HFF-Myc (cell line): ENCODE data around the gene GGN.

ENCODE experiments used
- DNase-seq: peaks from one replicate; pipeline ENCODE4 v3.0.0-alpha.2; 2011; ENCODE audit warnings: low read depth; ENCODE audit errors: extremely low read depth
- H3K4me3 ChIP-seq: replicated peaks from 2 replicates; pipeline ENCODE4 v1.5.1; 2011; ENCODE audit warnings: low read depth, mild to moderate bottlenecking, control low read depth, low read length
- TF ChIP-seq, protein P1 (sequence below): IDR thresholded peaks from 2 replicates; pipeline ENCODE4 v1.5.1; 2012; ENCODE audit warnings: mild to moderate bottlenecking, low read depth, low read length, control low read depth; ENCODE audit errors: missing control alignments

GGN gene

DNA sequence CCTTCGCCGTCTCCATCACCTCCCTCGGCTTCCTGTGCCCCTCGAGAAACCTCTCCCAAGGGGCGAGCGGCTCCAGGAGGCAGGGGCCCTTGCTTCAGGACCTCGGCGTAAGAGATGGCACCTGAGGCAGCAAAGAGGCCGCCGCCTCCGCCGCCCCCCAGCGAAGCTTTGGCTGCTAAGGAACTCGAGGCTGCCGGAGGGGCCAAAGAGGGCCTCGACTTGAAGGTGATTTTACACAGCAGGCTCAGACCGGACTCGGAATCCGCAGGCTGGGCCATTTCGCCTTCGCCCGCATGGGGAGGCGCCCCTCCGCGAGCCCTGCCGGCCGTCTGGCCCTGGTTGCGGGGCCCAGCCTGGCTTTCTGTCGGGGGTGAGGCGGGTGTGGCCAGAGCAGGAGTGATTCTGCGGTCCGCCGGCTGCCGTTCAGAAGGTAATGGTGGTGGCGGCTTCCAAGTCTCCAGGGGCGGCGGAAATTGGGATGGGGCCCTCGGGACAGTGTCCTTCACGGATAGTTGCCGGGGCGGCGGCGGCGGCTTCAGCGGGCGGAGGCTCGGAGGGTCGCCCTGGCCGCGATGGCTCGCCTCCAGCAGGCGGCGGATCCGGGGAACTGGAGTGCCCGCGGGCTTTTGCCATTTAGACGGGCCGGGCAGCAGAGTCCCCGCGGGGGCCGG is 1.4 kb downstream of the GGN start:
- no peak overlapping the region for H3K4me3 ChIP-seq
- TF ChIP-seq, protein P1, sequence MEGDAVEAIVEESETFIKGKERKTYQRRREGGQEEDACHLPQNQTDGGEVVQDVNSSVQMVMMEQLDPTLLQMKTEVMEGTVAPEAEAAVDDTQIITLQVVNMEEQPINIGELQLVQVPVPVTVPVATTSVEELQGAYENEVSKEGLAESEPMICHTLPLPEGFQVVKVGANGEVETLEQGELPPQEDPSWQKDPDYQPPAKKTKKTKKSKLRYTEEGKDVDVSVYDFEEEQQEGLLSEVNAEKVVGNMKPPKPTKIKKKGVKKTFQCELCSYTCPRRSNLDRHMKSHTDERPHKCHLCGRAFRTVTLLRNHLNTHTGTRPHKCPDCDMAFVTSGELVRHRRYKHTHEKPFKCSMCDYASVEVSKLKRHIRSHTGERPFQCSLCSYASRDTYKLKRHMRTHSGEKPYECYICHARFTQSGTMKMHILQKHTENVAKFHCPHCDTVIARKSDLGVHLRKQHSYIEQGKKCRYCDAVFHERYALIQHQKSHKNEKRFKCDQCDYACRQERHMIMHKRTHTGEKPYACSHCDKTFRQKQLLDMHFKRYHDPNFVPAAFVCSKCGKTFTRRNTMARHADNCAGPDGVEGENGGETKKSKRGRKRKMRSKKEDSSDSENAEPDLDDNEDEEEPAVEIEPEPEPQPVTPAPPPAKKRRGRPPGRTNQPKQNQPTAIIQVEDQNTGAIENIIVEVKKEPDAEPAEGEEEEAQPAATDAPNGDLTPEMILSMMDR, result no peak
- DNase-seq, result no peak

DNA sequence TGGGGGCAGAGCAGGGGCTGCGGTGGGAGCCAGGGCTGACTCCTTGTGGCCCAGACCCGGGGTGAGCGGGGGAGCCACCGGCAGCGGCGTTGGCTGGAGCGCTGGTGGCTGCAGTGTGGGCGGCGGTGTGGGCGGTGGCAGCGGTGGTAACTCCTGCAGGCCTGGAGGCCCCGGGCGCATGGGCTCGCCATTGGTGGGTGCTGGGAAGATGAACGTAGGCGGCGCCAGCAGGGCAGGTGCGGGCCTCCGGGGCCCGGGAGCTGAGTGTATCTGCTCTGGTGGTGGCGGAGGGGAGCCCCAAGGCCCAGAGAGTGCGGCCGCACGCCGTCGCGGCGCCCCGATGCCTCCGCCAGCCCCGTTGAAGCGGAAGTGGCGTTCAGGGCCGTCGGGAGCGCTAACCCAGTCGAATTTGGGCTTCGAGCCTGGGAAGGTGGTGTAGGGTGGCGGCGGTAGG is 2.0 kb downstream of the GGN start:
- TF ChIP-seq, protein P1, result no peak
- no peak for DNase-seq
- H3K4me3 ChIP-seq, result no peak overlapping the region

DNA sequence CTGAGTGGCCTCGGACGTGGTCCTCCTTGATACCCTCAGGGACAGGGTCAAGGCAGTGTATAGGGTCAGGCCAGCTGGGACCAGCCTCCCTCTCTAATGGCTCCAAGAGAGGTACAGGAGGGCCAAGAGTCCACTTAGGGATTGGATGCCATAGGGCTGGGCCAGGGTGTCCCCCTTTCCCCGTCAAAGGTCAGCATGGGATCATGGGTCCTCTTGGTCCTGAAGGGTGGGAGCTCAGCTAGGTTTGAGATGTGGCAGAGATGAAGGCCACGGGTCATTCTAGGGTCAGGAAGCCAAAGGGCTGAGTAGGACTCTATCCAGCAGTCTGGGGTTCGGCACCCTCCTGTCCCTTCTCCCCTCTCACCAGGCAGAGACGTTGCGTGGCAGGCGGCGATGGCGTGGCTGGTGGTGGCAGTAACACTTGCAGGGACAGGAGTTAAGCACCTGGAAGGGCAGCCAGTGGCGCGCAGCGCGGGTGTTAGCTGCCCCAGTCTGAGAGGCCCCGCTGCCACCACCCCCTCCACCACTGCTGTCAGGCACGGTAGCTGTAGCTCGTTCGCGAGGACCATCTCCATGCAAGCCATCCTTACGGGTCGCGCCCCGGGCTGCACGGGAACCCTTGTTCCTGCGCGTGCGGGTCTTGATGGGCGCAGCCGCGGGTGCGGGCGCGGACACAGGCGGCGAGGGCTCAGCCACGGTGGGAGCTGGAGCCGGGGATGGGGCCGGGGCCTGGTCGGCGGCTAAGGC is 2.6 kb downstream of the GGN start:
- TF ChIP-seq, protein P1, result no peak
- DNase-seq, result no peak
- H3K4me3 ChIP-seq, result no peak overlapping the region

DNA sequence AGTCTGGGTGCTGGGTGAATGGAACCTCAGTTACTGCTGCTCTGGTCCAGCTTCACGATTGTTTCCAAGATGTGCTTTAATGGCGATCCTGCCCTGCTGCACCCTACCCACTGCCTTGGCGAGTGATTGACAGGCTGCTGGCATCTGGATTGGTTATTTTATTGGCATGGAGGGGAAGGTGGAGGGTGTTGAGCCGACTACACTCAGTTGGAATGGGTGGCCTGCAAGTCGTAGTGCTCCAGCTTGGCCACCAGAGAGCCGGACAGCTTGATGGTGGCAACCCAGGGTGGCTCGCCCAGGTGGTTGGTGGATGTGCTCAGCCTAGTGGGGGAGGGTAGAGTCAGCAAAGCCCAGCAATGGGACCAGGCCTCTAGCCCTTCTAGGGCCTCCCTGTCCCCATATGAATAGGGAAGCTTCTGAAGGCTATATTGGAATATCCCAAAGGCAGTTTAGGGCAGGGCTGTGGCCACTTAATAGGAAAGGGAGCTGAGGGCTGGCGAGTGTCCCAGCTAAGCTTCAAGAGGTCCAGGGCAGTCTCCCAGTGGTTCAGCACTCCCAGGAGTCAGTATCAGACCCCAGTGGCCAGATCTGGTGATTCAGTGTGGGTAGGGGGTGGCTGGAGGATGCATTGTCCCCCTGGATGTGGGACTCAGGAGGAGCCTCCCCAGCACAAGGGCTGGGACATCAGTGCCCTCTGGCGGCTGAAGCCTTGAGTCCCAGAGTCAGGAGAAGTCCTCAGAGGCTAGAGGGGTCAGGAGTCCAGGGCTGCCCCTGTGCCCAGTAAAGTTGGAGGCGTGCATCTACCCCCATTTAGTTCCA is 3.4 kb downstream of the GGN start:
- TF ChIP-seq, protein P1, result peak; percentile 44
- H3K4me3 ChIP-seq, result no peak overlapping the region
- DNase-seq, result no peak

DNA sequence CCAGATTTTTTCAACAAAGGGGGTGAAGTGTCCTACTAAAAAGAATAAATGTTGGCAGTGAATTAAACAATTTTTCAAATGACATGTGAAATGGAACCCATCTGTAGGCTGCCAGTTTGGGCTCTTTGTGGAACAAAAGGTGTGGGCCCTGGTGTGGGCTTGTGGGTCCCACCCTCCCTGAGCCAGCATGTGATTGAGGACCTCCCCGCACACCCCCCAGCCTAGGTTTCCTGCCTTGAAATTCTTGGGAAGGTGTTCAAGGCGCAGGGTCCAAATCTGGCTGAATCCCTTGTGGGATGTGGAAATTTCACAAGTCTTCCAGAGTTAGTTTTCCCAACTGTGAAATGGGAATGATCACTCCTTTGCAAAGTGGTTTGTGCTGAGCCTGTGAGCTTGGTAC is 4.1 kb downstream of the GGN start:
- no peak for DNase-seq
- TF ChIP-seq, protein P1, result no peak
- H3K4me3 ChIP-seq, result no peak overlapping the region

DNA sequence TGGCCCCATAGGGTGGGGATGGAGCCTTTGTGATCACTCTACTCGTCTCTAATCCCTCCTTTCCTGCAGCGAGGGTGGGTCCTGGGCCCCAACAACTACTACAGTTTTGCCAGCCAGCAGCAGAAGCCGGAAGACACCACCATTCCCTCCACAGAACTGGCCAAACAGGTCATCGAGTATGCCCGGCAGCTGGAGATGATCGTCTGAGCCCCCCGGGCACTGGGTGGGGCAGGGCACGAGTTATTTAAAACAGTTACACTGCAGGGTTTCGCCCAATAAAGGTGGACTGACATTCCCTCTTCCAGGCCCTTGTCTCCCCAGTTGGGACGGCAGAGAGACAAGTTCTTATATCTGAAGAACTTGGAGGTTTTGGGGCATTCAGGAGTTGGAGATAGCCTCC is 4.7 kb downstream of the GGN start:
- TF ChIP-seq, protein P1, result no peak
- H3K4me3 ChIP-seq, result no peak overlapping the region

More for the DNA sequence above, 4.7 kb downstream of the GGN start:
- DNase-seq, result no peak
